Mesendoderm (in vitro differentiated cells): ENCODE results near the gene ANKRD13A.
"Not testable (repeated sequence)": the region's sequence is repeated elsewhere in the genome, so short reads cannot be mapped to it uniquely, and the experiment has no call there.

ENCODE experiments used
- DNase-seq: peaks from one replicate; pipeline ENCODE4 v3.0.0; 2013
- H2AK5ac ChIP-seq: 2 replicates; pipeline ENCODE4 v1.6.1; 2013; ENCODE audit warnings: low read length, inconsistent platforms
- H2BK120ac ChIP-seq: 2 replicates; pipeline ENCODE4 v1.6.1; 2013; ENCODE audit warnings: low read depth, mild to moderate bottlenecking, low read length, moderate library complexity, mixed read lengths
- H2BK15ac ChIP-seq: replicated peaks from 2 replicates; pipeline ENCODE4 v1.6.1; 2013; ENCODE audit warnings: low read depth, mild to moderate bottlenecking, moderate library complexity
- H2BK5ac ChIP-seq: 2 replicates; pipeline ENCODE4 v1.6.1; 2013; ENCODE audit warnings: low read length, inconsistent platforms
- H3K18ac ChIP-seq: 2 replicates; pipeline ENCODE4 v1.6.1; 2013; ENCODE audit warnings: mild to moderate bottlenecking, low read length, mixed read lengths
- H3K23ac ChIP-seq: one replicate; pipeline ENCODE4 v1.6.1; 2013; ENCODE audit warnings: low read length
- H3K27ac ChIP-seq: 2 replicates; pipeline ENCODE4 v1.5.1; 2013; ENCODE audit warnings: low read depth, mild to moderate bottlenecking, inconsistent platforms, low read length, moderate library complexity
- H3K27me3 ChIP-seq: 2 replicates; pipeline ENCODE4 v1.6.1; 2013; ENCODE audit warnings: low read length, control low read depth, mild to moderate bottlenecking, inconsistent platforms; ENCODE audit not compliant: insufficient read depth, poor library complexity
- H3K36me3 ChIP-seq: 2 replicates; pipeline ENCODE4 v1.6.1; 2013; ENCODE audit warnings: low read length, inconsistent platforms; ENCODE audit not compliant: control insufficient read depth, insufficient read depth
- H3K4ac ChIP-seq: one replicate; pipeline ENCODE4 v1.6.1; 2013; ENCODE audit warnings: low read depth, mild to moderate bottlenecking, low read length, moderate library complexity
- H3K4me1 ChIP-seq: 2 replicates; pipeline ENCODE4 v1.6.1; 2013; ENCODE audit warnings: low read depth, low read length, inconsistent platforms; ENCODE audit not compliant: control insufficient read depth
- H3K4me2 ChIP-seq: 2 replicates; pipeline ENCODE4 v1.6.1; 2013; ENCODE audit warnings: low read length
- H3K4me3 ChIP-seq: 2 replicates; pipeline ENCODE4 v1.5.1; 2013; ENCODE audit warnings: mild to moderate bottlenecking, low read length
- H3K56ac ChIP-seq: one replicate; pipeline ENCODE4 v1.6.1; 2013; ENCODE audit warnings: low read length
- H3K79me1 ChIP-seq: 2 replicates; pipeline ENCODE4 v1.6.1; 2013; ENCODE audit warnings: low read length, inconsistent platforms
- H3K79me2 ChIP-seq: 2 replicates; pipeline ENCODE4 v1.6.1; 2013; ENCODE audit warnings: mild to moderate bottlenecking, low read length; ENCODE audit not compliant: control insufficient read depth, insufficient read depth
- H3K9ac ChIP-seq: 2 replicates; pipeline ENCODE4 v1.6.1; 2013; ENCODE audit warnings: low read length, inconsistent platforms
- H4K5ac ChIP-seq: one replicate; pipeline ENCODE4 v1.6.1; 2013; ENCODE audit warnings: low read length
- H4K8ac ChIP-seq: one replicate; pipeline ENCODE4 v1.6.1; 2013; ENCODE audit warnings: low read depth, mild to moderate bottlenecking, control low read depth, low read length, moderate library complexity
- WGBS: extraction: QIAGEN DNeasy Blood & Tissue Kit; methylation state at CpG from one replicate; pipeline ENCODE4 v1.1.7; 2013; ENCODE audit warnings: low lambda C conversion rate, missing lambda C conversion rate; ENCODE audit not compliant: insufficient coverage; ENCODE audit errors: extremely low coverage; 5-methylcytosine and 5-hydroxymethylcytosine counted together

Gene ANKRD13A

GRCh38 chr12:109986236-109986635 lies 13.0 kb upstream of the ANKRD13A start:
- not testable (repeated sequence) for H3K36me3 ChIP-seq, H3K79me2 ChIP-seq, H3K4me1 ChIP-seq, H3K9ac ChIP-seq, H2BK120ac ChIP-seq, H3K27me3 ChIP-seq, H4K5ac ChIP-seq, H2BK5ac ChIP-seq, H3K23ac ChIP-seq, H3K56ac ChIP-seq, H3K79me1 ChIP-seq, H3K4ac ChIP-seq, H4K8ac ChIP-seq, H3K4me3 ChIP-seq, DNase-seq, H3K4me2 ChIP-seq, H2AK5ac ChIP-seq, H3K27ac ChIP-seq, H3K18ac ChIP-seq, H2BK15ac ChIP-seq
- WGBS = no CpG with 5 or more reads among the region's 16 CpGs

GRCh38 chr12:109987615-109988014 lies 11.6 kb upstream of the ANKRD13A start:
- no peak overlapping the region for H3K27ac ChIP-seq

GRCh38 chr12:109988274-109988673 lies 11.0 kb upstream of the ANKRD13A start:
- Histone ChIP-seq H3K27ac (no peak overlapping the region), H4K5ac (no peak overlapping the region), H3K9ac (no peak overlapping the region), H2BK15ac (no peak overlapping the region), H3K18ac (no peak overlapping the region), H3K27me3 (no peaks in the 10 kb centered on the region), H3K23ac (no peak overlapping the region), H4K8ac (no peak overlapping the region), H3K4me2 (no peak overlapping the region), H3K36me3 (no peaks in the 10 kb centered on the region), H3K4ac (no peak overlapping the region), H3K79me2 (no peaks in the 10 kb centered on the region), H2AK5ac (no peak overlapping the region), H3K4me1 (no peaks in the 10 kb centered on the region), H3K56ac (no peak overlapping the region), H3K4me3 (no peak overlapping the region), H3K79me1 (peaks cover under 1% of the 10 kb centered on the region), H2BK5ac (no peak overlapping the region), H2BK120ac (no peak overlapping the region)
- no peak for DNase-seq
- WGBS = no CpG with 5 or more reads among the region's 10 CpGs

More at GRCh38 chr12:109987615-109988014, 11.6 kb upstream of the ANKRD13A start:
- Histone ChIP-seq H4K8ac (no peak overlapping the region), H3K4me1 (no peaks in the 10 kb centered on the region), H3K9ac (no peak overlapping the region), H3K4ac (no peak overlapping the region), H2BK5ac (no peak overlapping the region), H3K4me3 (no peak overlapping the region), H2AK5ac (no peak overlapping the region), H4K5ac (no peak overlapping the region), H3K27me3 (no peaks in the 10 kb centered on the region), H3K18ac (no peak overlapping the region), H3K56ac (no peak overlapping the region), H3K79me1 (no peaks in the 10 kb centered on the region), H3K23ac (no peak overlapping the region), H3K4me2 (no peak overlapping the region), H2BK15ac (no peak overlapping the region), H2BK120ac (no peak overlapping the region), H3K79me2 (no peaks in the 10 kb centered on the region), H3K36me3 (no peaks in the 10 kb centered on the region)
- no CpG with 5 or more reads among the region's 8 CpGs for WGBS
- no peak for DNase-seq

GRCh38 chr12:109988903-109989302 lies 10.3 kb upstream of the ANKRD13A start:
- Histone ChIP-seq H3K27me3 (no peaks in the 10 kb centered on the region), H3K36me3 (no peaks in the 10 kb centered on the region), H4K5ac (no peak overlapping the region), H2BK15ac (no peak overlapping the region), H2AK5ac (no peak overlapping the region), H3K27ac (no peak overlapping the region), H3K4me3 (no peak overlapping the region), H3K23ac (no peak overlapping the region), H3K4ac (no peak overlapping the region), H3K56ac (no peak overlapping the region), H3K4me2 (no peak overlapping the region), H3K79me1 (peaks cover 2% of the 10 kb centered on the region), H2BK120ac (no peak overlapping the region), H3K9ac (no peak overlapping the region), H3K18ac (no peak overlapping the region), H3K79me2 (no peaks in the 10 kb centered on the region), H2BK5ac (no peak overlapping the region), H3K4me1 (no peaks in the 10 kb centered on the region), H4K8ac (no peak overlapping the region)
- no peak for DNase-seq
- WGBS = no CpG with 5 or more reads among the region's 8 CpGs

DNA sequence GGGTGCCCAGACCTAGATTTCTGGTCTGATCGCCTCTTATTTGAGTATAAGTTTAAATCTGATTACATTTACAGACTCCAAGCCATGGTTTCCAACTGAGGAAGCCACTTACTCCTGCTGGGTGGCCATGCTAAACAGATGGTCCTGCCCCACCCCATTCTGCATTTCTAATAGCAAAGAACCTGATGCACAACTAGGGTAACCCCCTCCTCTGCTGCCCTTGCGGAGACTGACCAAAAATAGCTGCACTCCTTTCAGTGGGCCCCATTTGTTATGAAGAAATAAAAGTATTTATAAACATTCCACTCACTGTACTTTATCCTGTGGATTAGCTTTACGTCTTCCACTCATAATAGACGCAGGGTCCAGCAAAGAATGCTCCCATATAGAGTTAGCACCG lies 9.8 kb upstream of the ANKRD13A start:
- no CpG with 5 or more reads among the region's 5 CpGs for WGBS
- Histone ChIP-seq H3K4me1 (no peaks in the 10 kb centered on the region), H2BK120ac (no peak overlapping the region), H3K27me3 (no peaks in the 10 kb centered on the region), H4K8ac (no peak overlapping the region), H3K23ac (no peak overlapping the region), H3K36me3 (no peaks in the 10 kb centered on the region), H3K56ac (no peak overlapping the region), H3K9ac (no peak overlapping the region), H2AK5ac (no peak overlapping the region), H3K79me1 (peaks cover 3% of the 10 kb centered on the region), H3K4me3 (no peak overlapping the region), H3K18ac (no peak overlapping the region), H3K27ac (no peak overlapping the region), H4K5ac (no peak overlapping the region), H3K79me2 (peaks cover 2% of the 10 kb centered on the region), H3K4me2 (no peak overlapping the region), H2BK5ac (no peak overlapping the region), H2BK15ac (no peak overlapping the region), H3K4ac (no peak overlapping the region)
- DNase-seq = no peak

DNA sequence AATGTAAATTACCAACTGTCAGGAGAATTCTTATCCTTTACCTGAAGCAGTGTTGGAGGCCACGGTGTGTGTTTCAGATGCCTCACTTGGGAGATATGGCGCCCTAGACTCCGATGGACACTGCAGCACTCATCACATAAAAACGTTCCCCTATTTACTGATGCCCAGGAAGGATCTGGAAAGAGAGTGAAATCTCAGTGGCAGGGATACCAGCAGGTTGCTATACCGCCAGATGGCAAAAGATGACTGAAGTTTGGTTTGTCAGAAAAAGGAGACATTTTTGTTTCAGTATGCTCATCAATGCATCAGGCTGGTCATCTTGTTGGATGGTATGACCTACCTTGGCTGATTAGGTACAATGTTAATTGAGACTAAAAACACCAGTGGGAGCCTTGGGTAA lies 7.6 kb upstream of the ANKRD13A start:
- Histone ChIP-seq H3K18ac (no peak overlapping the region), H3K27ac (no peak overlapping the region), H3K4me2 (no peak overlapping the region), H2BK15ac (no peak overlapping the region), H4K8ac (no peak overlapping the region), H2BK5ac (no peak overlapping the region), H3K79me2 (peaks cover 10% of the 10 kb centered on the region), H4K5ac (no peak overlapping the region), H3K4me1 (peaks cover 6% of the 10 kb centered on the region), H3K56ac (no peak overlapping the region), H3K4me3 (no peak overlapping the region), H3K79me1 (peaks cover 10% of the 10 kb centered on the region), H2AK5ac (no peak overlapping the region), H3K36me3 (no peaks in the 10 kb centered on the region), H3K27me3 (no peaks in the 10 kb centered on the region), H2BK120ac (no peak overlapping the region), H3K4ac (no peak overlapping the region), H3K9ac (no peak overlapping the region), H3K23ac (no peak overlapping the region)
- no CpG with 5 or more reads among the region's 5 CpGs for WGBS
- no peak for DNase-seq
